ENCODE results near the gene SECISBP2L.
A peak's percentile ranks its signal among the peaks of the same experiment; 100 is the strongest.

The SECISBP2L gene

GRCh38 chr15:49031804-49032203, 14.4 kb downstream of the SECISBP2L start:
- no peaks in the 10 kb centered on the region for H3K9me3 ChIP-seq (replicated peaks; ENCODE audit: insufficient read depth, low read length)
- H3K9me2 ChIP-seq (replicated peaks; ENCODE audit: insufficient read depth, low read length), result no peaks in the 10 kb centered on the region

GRCh38 chr15:49026700-49027099, 19.5 kb downstream of the SECISBP2L start:
- Histone ChIP-seq H2AFZ (ENCODE audit: low read length) (no peak overlapping the region), H3K79me2 (ENCODE audit: low read length) (peaks cover 11% of the 10 kb centered on the region)

More at GRCh38 chr15:49031804-49032203, 14.4 kb downstream of the SECISBP2L start:
- no peaks in the 10 kb centered on the region; the same call in 1 of the 2 replicates for H3K4me1 ChIP-seq (ENCODE audit: low read length)
- H3K4me3 ChIP-seq (ENCODE audit: low read length), result no peak overlapping the region
- H3K27ac ChIP-seq (ENCODE audit: low read length), result no peak overlapping the region
- H3K27me3 ChIP-seq (replicated peaks; ENCODE audit: insufficient read depth, low read length), result no peaks in the 10 kb centered on the region
- H3K36me3 ChIP-seq (replicated peaks; ENCODE audit: insufficient read depth, low read length), result peaks cover 10% of the 10 kb centered on the region; the same call in 1 of the 2 replicates
- H3K4me2 ChIP-seq (ENCODE audit: low read depth, low read length), result no peak overlapping the region
- no peaks in the 10 kb centered on the region for H3F3A ChIP-seq (ENCODE audit: insufficient read depth, low read length)
- H3K9ac ChIP-seq (ENCODE audit: low read length), result no peak overlapping the region
- DNase-seq, result no peak
- H2AFZ ChIP-seq (ENCODE audit: low read length), result no peak overlapping the region
- TF ChIP-seq EZH2phosphoT487 (IDR thresholded peaks at IDR 0.05; ENCODE audit: low read length), result no peak
- TF ChIP-seq, protein P1, sequence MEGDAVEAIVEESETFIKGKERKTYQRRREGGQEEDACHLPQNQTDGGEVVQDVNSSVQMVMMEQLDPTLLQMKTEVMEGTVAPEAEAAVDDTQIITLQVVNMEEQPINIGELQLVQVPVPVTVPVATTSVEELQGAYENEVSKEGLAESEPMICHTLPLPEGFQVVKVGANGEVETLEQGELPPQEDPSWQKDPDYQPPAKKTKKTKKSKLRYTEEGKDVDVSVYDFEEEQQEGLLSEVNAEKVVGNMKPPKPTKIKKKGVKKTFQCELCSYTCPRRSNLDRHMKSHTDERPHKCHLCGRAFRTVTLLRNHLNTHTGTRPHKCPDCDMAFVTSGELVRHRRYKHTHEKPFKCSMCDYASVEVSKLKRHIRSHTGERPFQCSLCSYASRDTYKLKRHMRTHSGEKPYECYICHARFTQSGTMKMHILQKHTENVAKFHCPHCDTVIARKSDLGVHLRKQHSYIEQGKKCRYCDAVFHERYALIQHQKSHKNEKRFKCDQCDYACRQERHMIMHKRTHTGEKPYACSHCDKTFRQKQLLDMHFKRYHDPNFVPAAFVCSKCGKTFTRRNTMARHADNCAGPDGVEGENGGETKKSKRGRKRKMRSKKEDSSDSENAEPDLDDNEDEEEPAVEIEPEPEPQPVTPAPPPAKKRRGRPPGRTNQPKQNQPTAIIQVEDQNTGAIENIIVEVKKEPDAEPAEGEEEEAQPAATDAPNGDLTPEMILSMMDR (IDR thresholded peaks at IDR 0.05; ENCODE audit: low read length), result no peak
- no peak for TF ChIP-seq EZH2 (optimal IDR thresholded peaks at IDR 0.05; ENCODE audit: low read depth, low read length)
- H4K20me1 ChIP-seq (ENCODE audit: insufficient read depth, low read length), result no peaks in the 10 kb centered on the region
- H3K79me2 ChIP-seq (ENCODE audit: low read length), result peaks cover 37% of the 10 kb centered on the region

DNA sequence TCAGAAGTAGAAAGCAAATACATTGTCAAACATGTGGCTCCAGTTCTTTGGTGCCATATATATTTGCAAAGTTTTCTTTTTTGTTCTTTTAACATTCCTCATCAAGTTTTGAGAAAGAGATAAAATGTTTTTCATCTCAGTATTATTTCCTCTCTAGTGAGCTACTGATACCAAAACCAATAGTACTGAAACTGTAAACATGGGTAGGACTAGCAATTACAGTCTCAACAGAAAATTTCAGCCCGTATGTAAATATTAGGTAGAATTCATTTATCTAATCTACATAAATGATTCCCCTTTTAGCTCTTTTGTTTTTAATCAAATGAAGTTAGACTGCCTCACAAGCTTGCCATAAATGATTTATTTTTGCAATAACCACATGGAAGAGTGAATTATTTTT, 21.4 kb downstream of the SECISBP2L start:
- peak; percentile 80 for DNase-seq
- TF ChIP-seq EZH2phosphoT487 (IDR thresholded peaks at IDR 0.05; ENCODE audit: low read length) (no peak), EZH2 (optimal IDR thresholded peaks at IDR 0.05; ENCODE audit: low read depth, low read length) (no peak)
- TF ChIP-seq, protein P1 (IDR thresholded peaks at IDR 0.05; ENCODE audit: low read length), result no peak
- no peaks in the 10 kb centered on the region for H3K27me3 ChIP-seq (replicated peaks; ENCODE audit: insufficient read depth, low read length)
- peak overlapping the region; percentile 90 for H3K27ac ChIP-seq (ENCODE audit: low read length)
- H3K4me2 ChIP-seq (ENCODE audit: low read depth, low read length), result peak overlapping the region; percentile 58
- H3K4me1 ChIP-seq (ENCODE audit: low read length), result peaks cover 33% of the 10 kb centered on the region
- peaks cover 19% of the 10 kb centered on the region for H3K79me2 ChIP-seq (ENCODE audit: low read length)
- no peak overlapping the region; the same call in 1 of the 2 replicates for H3K4me3 ChIP-seq (ENCODE audit: low read length)
- peaks cover 8% of the 10 kb centered on the region; the same call in 1 of the 2 replicates for H3K36me3 ChIP-seq (replicated peaks; ENCODE audit: insufficient read depth, low read length)
- no peaks in the 10 kb centered on the region for H3K9me2 ChIP-seq (replicated peaks; ENCODE audit: insufficient read depth, low read length)
- no peak overlapping the region for H2AFZ ChIP-seq (ENCODE audit: low read length)
- peak overlapping the region; percentile 31; the same call in 1 of the 2 replicates for H3K9ac ChIP-seq (ENCODE audit: low read length)
- no peaks in the 10 kb centered on the region for H3K9me3 ChIP-seq (replicated peaks; ENCODE audit: insufficient read depth, low read length)
- H3F3A ChIP-seq (ENCODE audit: insufficient read depth, low read length), result peaks cover 24% of the 10 kb centered on the region; the same call in 1 of the 2 replicates
- no peaks in the 10 kb centered on the region for H4K20me1 ChIP-seq (ENCODE audit: insufficient read depth, low read length)

More at GRCh38 chr15:49026700-49027099, 19.5 kb downstream of the SECISBP2L start:
- H3F3A ChIP-seq (ENCODE audit: insufficient read depth, low read length), result peaks cover 24% of the 10 kb centered on the region; the same call in 1 of the 2 replicates
- no peak overlapping the region for H3K27ac ChIP-seq (ENCODE audit: low read length)
- peak; percentile 31 for DNase-seq
- H3K4me1 ChIP-seq (ENCODE audit: low read length), result peaks cover 33% of the 10 kb centered on the region
- no peaks in the 10 kb centered on the region for H4K20me1 ChIP-seq (ENCODE audit: insufficient read depth, low read length)
- H3K4me2 ChIP-seq (ENCODE audit: low read depth, low read length), result no peak overlapping the region
- TF ChIP-seq EZH2 (optimal IDR thresholded peaks at IDR 0.05; ENCODE audit: low read depth, low read length), result no peak
- TF ChIP-seq EZH2phosphoT487 (IDR thresholded peaks at IDR 0.05; ENCODE audit: low read length), result no peak
- TF ChIP-seq, protein P1 (IDR thresholded peaks at IDR 0.05; ENCODE audit: low read length), result no peak
- H3K9me2 ChIP-seq (replicated peaks; ENCODE audit: insufficient read depth, low read length), result no peaks in the 10 kb centered on the region
- no peaks in the 10 kb centered on the region; the same call in 1 of the 2 replicates for H3K36me3 ChIP-seq (replicated peaks; ENCODE audit: insufficient read depth, low read length)
- no peak overlapping the region for H3K4me3 ChIP-seq (ENCODE audit: low read length)
- H3K9ac ChIP-seq (ENCODE audit: low read length), result no peak overlapping the region
- H3K9me3 ChIP-seq (replicated peaks; ENCODE audit: insufficient read depth, low read length), result no peaks in the 10 kb centered on the region
- H3K27me3 ChIP-seq (replicated peaks; ENCODE audit: insufficient read depth, low read length), result no peaks in the 10 kb centered on the region
